Measurements from ENCODE around the gene OMP. TPM values are rescaled to one million over a fixed set of nuclear protein-coding genes. Genes with fewer than 3 reads are reported as not detected.

Gene OMP
- total RNA-seq, 5 donors from 2014 or later (not counting 1 experiment from before 2014, with no cell fraction given), result 0.79 TPM; not detected in 4

- H3K4me1 ChIP-seq (ENCODE audit: control insufficient read depth in 1 of 2, extremely low read depth in 1 of 2, insufficient read depth in 2 of 2, low read length in 2 of 2), result peaks cover 0 to 35% of the 10 kb centered on the region in 2 experiments
- ChIA-PET CTCF (interaction anchor here in 1 of 2 donors (0.6 kb wide), 1 partner anchor 989 kb away, joined by 6 read pairs; no protein-coding TSS in a partner anchor), POLR2A (no interaction called here)
- Mint-ChIP-seq H3K4me1 (peaks cover 18 to 27% (median 21%) of the 10 kb centered on the region in 3 donors), H3K4me3 (no peak overlapping the region), H3K36me3 (no peaks in the 10 kb centered on the region), H3K27me3 (no peaks in the 10 kb centered on the region), H3K27ac (no peak overlapping the region), H3K9me3 (peaks cover 0 to 7% (median 0%) of the 10 kb centered on the region in 3 donors)
- H3K36me3 ChIP-seq (ENCODE audit: control insufficient read depth in 2 of 2, extremely low read depth in 1 of 2, insufficient read depth in 1 of 2, low read length in 1 of 2), result no peaks in the 10 kb centered on the region
- ATAC-seq (replicated peaks in 1 of 4) (no peak), DNase-seq (peak in 1 of 35 experiments; percentile 8)
- H3K27ac ChIP-seq (ENCODE audit: low read length), result no peak overlapping the region
- H3K9me3 ChIP-seq, result no peaks in the 10 kb centered on the region
- 100% methylated on average over 3 of the region's 5 CpGs for WGBS (ENCODE audit: insufficient coverage)
- H3K27me3 ChIP-seq (replicated peaks in 1 of 2; ENCODE audit: control insufficient read depth in 2 of 2, extremely low read depth in 1 of 2, insufficient read depth in 2 of 2, low read length in 1 of 2), result peaks cover 0 to 9% of the 10 kb centered on the region in 2 experiments
- no peak overlapping the region for H3K4me3 ChIP-seq (ENCODE audit: control insufficient read depth in 1 of 2, extremely low read depth in 1 of 2, low read length in 1 of 2)
Measured at GRCh38 chr11:77075425-77075905, 27.2 kb upstream of the OMP start.

DNA sequence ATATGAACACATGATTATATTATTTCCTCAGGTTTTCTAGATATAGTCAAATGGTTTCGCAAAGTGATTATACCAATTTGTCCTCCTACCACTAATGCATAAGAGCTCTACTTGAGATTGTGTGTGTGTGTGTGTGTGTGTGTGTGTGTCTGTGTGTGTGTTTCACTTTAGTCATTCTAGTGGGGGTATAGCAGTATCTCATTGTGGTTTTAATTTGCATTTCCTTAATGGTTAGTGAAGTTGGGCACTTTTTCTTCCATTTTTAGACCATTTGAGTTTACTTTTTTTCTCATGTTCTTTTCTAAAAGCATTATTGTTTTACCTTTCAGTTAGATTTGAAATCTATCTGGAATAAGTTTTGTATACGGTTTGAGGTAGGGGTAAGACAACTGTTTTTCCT lies 23.0 kb upstream of the OMP start:
- peaks cover 0 to 7% (median 0%) of the 10 kb centered on the region in 3 donors for H3K9me3 Mint-ChIP-seq
- H3K27me3 Mint-ChIP-seq, result no peaks in the 10 kb centered on the region
- peaks cover 18 to 30% (median 22%) of the 10 kb centered on the region in 3 donors for H3K4me1 Mint-ChIP-seq
- H3K27ac Mint-ChIP-seq, result no peak overlapping the region
- Histone ChIP-seq H3K36me3 (ENCODE audit: control insufficient read depth in 2 of 2, extremely low read depth in 1 of 2, insufficient read depth in 1 of 2, low read length in 1 of 2) (no peaks in the 10 kb centered on the region), H3K9me3 (no peaks in the 10 kb centered on the region), H3K27ac (ENCODE audit: low read length) (no peak overlapping the region), H3K4me1 (ENCODE audit: control insufficient read depth in 1 of 2, extremely low read depth in 1 of 2, insufficient read depth in 2 of 2, low read length in 2 of 2) (peaks cover 6 to 33% of the 10 kb centered on the region in 2 experiments), H3K4me3 (ENCODE audit: control insufficient read depth in 1 of 2, extremely low read depth in 1 of 2, low read length in 1 of 2) (no peak overlapping the region), H3K27me3 (replicated peaks in 1 of 2; ENCODE audit: control insufficient read depth in 2 of 2, extremely low read depth in 1 of 2, insufficient read depth in 2 of 2, low read length in 1 of 2) (no peaks in the 10 kb centered on the region)
- CTCF ChIA-PET, result interaction anchor here in 1 of 2 donors (1.6 kb wide), 1 partner anchor 12 kb away, joined by 5 read pairs; no protein-coding TSS in a partner anchor
- no peak overlapping the region for H3K4me3 Mint-ChIP-seq
- POLR2A ChIA-PET, result no interaction called here
- ATAC-seq (replicated peaks in 1 of 4), result no peak
- no peaks in the 10 kb centered on the region for H3K36me3 Mint-ChIP-seq
- no peak for DNase-seq
- WGBS (ENCODE audit: insufficient coverage), result no CpG with 5 or more reads among the region's 2 CpGs

- H3K27me3 Mint-ChIP-seq, result no peaks in the 10 kb centered on the region
- H3K36me3 Mint-ChIP-seq, result no peaks in the 10 kb centered on the region
- Histone ChIP-seq H3K36me3 (ENCODE audit: control insufficient read depth in 2 of 2, extremely low read depth in 1 of 2, insufficient read depth in 1 of 2, low read length in 1 of 2) (no peaks in the 10 kb centered on the region), H3K4me3 (ENCODE audit: control insufficient read depth in 1 of 2, extremely low read depth in 1 of 2, low read length in 1 of 2) (no peak overlapping the region), H3K27me3 (replicated peaks in 1 of 2; ENCODE audit: control insufficient read depth in 2 of 2, extremely low read depth in 1 of 2, insufficient read depth in 2 of 2, low read length in 1 of 2) (no peaks in the 10 kb centered on the region), H3K4me1 (ENCODE audit: control insufficient read depth in 1 of 2, extremely low read depth in 1 of 2, insufficient read depth in 2 of 2, low read length in 2 of 2) (peaks cover 6 to 30% of the 10 kb centered on the region in 2 experiments), H3K27ac (ENCODE audit: low read length) (no peak overlapping the region), H3K9me3 (no peaks in the 10 kb centered on the region)
- ChIA-PET POLR2A (interaction anchor here in 1 of 2 donors (0.5 kb wide), 1 partner anchor 16 kb away, joined by 6 read pairs; no protein-coding TSS in a partner anchor), CTCF (interaction anchor here in 1 of 2 donors (1.6 kb wide), 1 partner anchor 11 kb away, joined by 5 read pairs; no protein-coding TSS in a partner anchor)
- ATAC-seq (replicated peaks in 1 of 4), result no peak
- H3K4me3 Mint-ChIP-seq, result no peak overlapping the region
- H3K27ac Mint-ChIP-seq, result no peak overlapping the region
- DNase-seq, result peak in 2 of 35 experiments; percentile 1 to 22
- H3K4me1 Mint-ChIP-seq, result peaks cover 18 to 30% (median 22%) of the 10 kb centered on the region in 3 donors
- H3K9me3 Mint-ChIP-seq, result peaks cover 0 to 7% (median 0%) of the 10 kb centered on the region in 3 donors
- 88% methylated on average over 1 of the region's 2 CpGs for WGBS (ENCODE audit: insufficient coverage)
Measured at GRCh38 chr11:77080643-77081210, 21.9 kb upstream of the OMP start.

GRCh38 chr11:77081381-77081851 lies 21.2 kb upstream of the OMP start:
- H3K27ac ChIP-seq (ENCODE audit: low read length), result no peak overlapping the region
- H3K9me3 Mint-ChIP-seq, result peaks cover 0 to 7% (median 0%) of the 10 kb centered on the region in 3 donors
- ChIA-PET CTCF (interaction anchor here in 1 of 2 donors (2.5 kb wide), 1 partner anchor 10 kb away, joined by 9 read pairs; no protein-coding TSS in a partner anchor), POLR2A (no interaction called here)
- WGBS (ENCODE audit: insufficient coverage), result 87% methylated on average over 9 of the region's 9 CpGs
- H3K4me3 ChIP-seq (ENCODE audit: control insufficient read depth in 1 of 2, extremely low read depth in 1 of 2, low read length in 1 of 2), result no peak overlapping the region
- H3K27me3 ChIP-seq (replicated peaks in 1 of 2; ENCODE audit: control insufficient read depth in 2 of 2, extremely low read depth in 1 of 2, insufficient read depth in 2 of 2, low read length in 1 of 2), result no peaks in the 10 kb centered on the region
- peak overlapping the region in 1 of 2 donors; percentile 55 for H3K27ac Mint-ChIP-seq
- no peak for ATAC-seq (replicated peaks in 1 of 4)
- H3K4me1 Mint-ChIP-seq, result peaks cover 18 to 30% (median 22%) of the 10 kb centered on the region in 3 donors
- H3K4me1 ChIP-seq (ENCODE audit: control insufficient read depth in 1 of 2, extremely low read depth in 1 of 2, insufficient read depth in 2 of 2, low read length in 2 of 2), result peaks cover 6 to 30% of the 10 kb centered on the region in 2 experiments
- no peak for DNase-seq
- peak overlapping the region in 1 of 3 donors; percentile 75 for H3K4me3 Mint-ChIP-seq
- no peaks in the 10 kb centered on the region for H3K9me3 ChIP-seq
- H3K36me3 ChIP-seq (ENCODE audit: control insufficient read depth in 2 of 2, extremely low read depth in 1 of 2, insufficient read depth in 1 of 2, low read length in 1 of 2), result no peaks in the 10 kb centered on the region
- H3K36me3 Mint-ChIP-seq, result no peaks in the 10 kb centered on the region
- no peaks in the 10 kb centered on the region for H3K27me3 Mint-ChIP-seq

GRCh38 chr11:77081976-77082836 lies 20.4 kb upstream of the OMP start:
- H3K4me3 ChIP-seq (ENCODE audit: control insufficient read depth in 1 of 2, extremely low read depth in 1 of 2, low read length in 1 of 2), result peak overlapping the region; percentile 27 to 50
- Mint-ChIP-seq H3K27ac (peak overlapping the region; percentile 98 to 99), H3K27me3 (no peaks in the 10 kb centered on the region), H3K36me3 (no peaks in the 10 kb centered on the region), H3K4me1 (peaks cover 18 to 30% (median 22%) of the 10 kb centered on the region in 3 donors), H3K4me3 (peak overlapping the region; percentile 64 to 75 (median 73)), H3K9me3 (peaks cover 0 to 7% (median 0%) of the 10 kb centered on the region in 3 donors)
- WGBS (ENCODE audit: insufficient coverage), result 58% methylated on average over 9 of the region's 11 CpGs
- ChIA-PET POLR2A (interaction anchor here in 1 of 2 donors (0.5 to 1.2 kb wide), 3 partner anchors 14 to 283 kb away, joined by 3 to 11 read pairs (median 5); no protein-coding TSS in a partner anchor), CTCF (interaction anchor here (0.6 to 2.5 kb wide), 4 partner anchors 8 to 34 kb away, joined by 3 to 9 read pairs (median 4); no protein-coding TSS in a partner anchor)
- ATAC-seq (replicated peaks in 1 of 4) (peak; percentile 20 to 43 (median 30)), DNase-seq (peak in 3 of 35 experiments; percentile 3 to 26 (median 23))
- peaks cover 6 to 30% of the 10 kb centered on the region in 2 experiments for H3K4me1 ChIP-seq (ENCODE audit: control insufficient read depth in 1 of 2, extremely low read depth in 1 of 2, insufficient read depth in 2 of 2, low read length in 2 of 2)
- peak overlapping the region; percentile 83 for H3K27ac ChIP-seq (ENCODE audit: low read length)
- no peaks in the 10 kb centered on the region for H3K27me3 ChIP-seq (replicated peaks in 1 of 2; ENCODE audit: control insufficient read depth in 2 of 2, extremely low read depth in 1 of 2, insufficient read depth in 2 of 2, low read length in 1 of 2)
- no peaks in the 10 kb centered on the region for H3K36me3 ChIP-seq (ENCODE audit: control insufficient read depth in 2 of 2, extremely low read depth in 1 of 2, insufficient read depth in 1 of 2, low read length in 1 of 2)
- H3K9me3 ChIP-seq, result no peaks in the 10 kb centered on the region

All from T-cell (primary cell).